HG02678 (cell line): Measurements from ENCODE around the gene C1orf216.
"Not testable (repeated sequence)": the region's sequence is repeated elsewhere in the genome, so short reads cannot be mapped to it uniquely, and the experiment has no call there.

Experiments
- ATAC-seq: cut with Tn5 transposase; IDR thresholded peaks from one replicate; pipeline ENCODE4 v1.9.1; 2021; ENCODE audit warnings: mild to moderate bottlenecking, moderate library complexity; ENCODE audit not compliant: unreplicated experiment

The C1orf216 gene

GRCh38 chr1:35718492-35719336 is at the start of gene C1orf216:
C1orf216 (minus strand) TSS chr1:35718884; CDS start chr1:35716321, 2,563 bp downstream.
- ATAC-seq, result peak; percentile 76

- no peak for ATAC-seq
Observed at GRCh38 chr1:35764283-35764682, 45.6 kb upstream of the C1orf216 start.

- no peak for ATAC-seq
Observed at GRCh38 chr1:35763201-35763600, 44.5 kb upstream of the C1orf216 start.

- ATAC-seq, result no peak
Observed at GRCh38 chr1:35762141-35762540, 43.5 kb upstream of the C1orf216 start.

- no peak for ATAC-seq
Observed at GRCh38 chr1:35756064-35756463, 37.4 kb upstream of the C1orf216 start.

- no peak for ATAC-seq
Observed at GRCh38 chr1:35753626-35754260, 35.1 kb upstream of the C1orf216 start.

- ATAC-seq, result no peak
Observed at GRCh38 chr1:35748326-35748725, 29.6 kb upstream of the C1orf216 start.

- ATAC-seq, result no peak
Observed at GRCh38 chr1:35745124-35745730, 26.5 kb upstream of the C1orf216 start.

- ATAC-seq, result no peak
Observed at GRCh38 chr1:35737120-35737519, 18.4 kb upstream of the C1orf216 start.

GRCh38 chr1:35727434-35728040 is 8.9 kb upstream of the C1orf216 start:
- ATAC-seq, result no peak

GRCh38 chr1:35726450-35727433 is 8.1 kb upstream of the C1orf216 start:
- no peak for ATAC-seq

- ATAC-seq, result no peak
Observed at GRCh38 chr1:35725596-35725995, 6.9 kb upstream of the C1orf216 start.

GRCh38 chr1:35717911-35718476 is 690 bp downstream of the C1orf216 start:
- ATAC-seq, result no peak

- ATAC-seq, result no peak
Observed at GRCh38 chr1:35715568-35716002, 3.1 kb downstream of the C1orf216 start.

GRCh38 chr1:35714921-35715567 is 3.6 kb downstream of the C1orf216 start:
- ATAC-seq, result no peak

- not testable (repeated sequence) for ATAC-seq
Observed at GRCh38 chr1:35711098-35711497, 7.6 kb downstream of the C1orf216 start.

GRCh38 chr1:35708952-35709351 is 9.7 kb downstream of the C1orf216 start:
- ATAC-seq, result no peak

- no peak for ATAC-seq
Observed at GRCh38 chr1:35708441-35708921, 10.2 kb downstream of the C1orf216 start.
